Measurements from ENCODE around the gene NLRC3. TPM values are rescaled to one million over a fixed set of nuclear protein-coding genes. Genes with fewer than 3 reads are reported as not detected.
A peak's percentile ranks its signal among the peaks of the same experiment; 100 is the strongest.
"Not testable (repeated sequence)": the region's sequence is repeated elsewhere in the genome, so short reads cannot be mapped to it uniquely, and the experiment has no call there.

The NLRC3 gene
- total RNA-seq, result 10 to 100 TPM; 24.6 to 26.2 TPM

- H3K27ac Mint-ChIP-seq, result peak within 1 kb of the TSS; percentile 91 to 98
- ATAC-seq, result peak; percentile 16 to 34
Measured at GRCh38 chr16:3577302-3577752, at the start of gene NLRC3. Gene NLRC3 (minus strand): TSS chr16:3577403. CDS start chr16:3565036, 12,367 bp downstream.

GRCh38 chr16:3625911-3626732 lies 48.9 kb upstream of the NLRC3 start:
- peak; percentile 78 to 93 for ATAC-seq
- DNase-seq (ENCODE audit: low spot score in 2 of 2), result no peak
- H3K36me3 Mint-ChIP-seq, result no peaks in the 10 kb centered on the region
- H3K9me3 Mint-ChIP-seq, result no peaks in the 10 kb centered on the region
- peak overlapping the region; percentile 9 to 80 for H3K27ac Mint-ChIP-seq

More at GRCh38 chr16:3577302-3577752, at the start of gene NLRC3:
- H3K9me3 Mint-ChIP-seq, result no peaks in the 10 kb centered on the region
- DNase-seq (ENCODE audit: low spot score in 2 of 2), result peak in 1 of 2 donors; percentile 42
- H3K36me3 Mint-ChIP-seq, result peaks cover 11 to 14% of the 10 kb centered on the region in 2 donors

- no peaks in the 10 kb centered on the region for H3K36me3 Mint-ChIP-seq
- no peaks in the 10 kb centered on the region for H3K9me3 Mint-ChIP-seq
- no peak for DNase-seq (ENCODE audit: low spot score in 2 of 2)
- ATAC-seq, result no peak
- peak overlapping the region in 1 of 2 donors; percentile 80 for H3K27ac Mint-ChIP-seq
Measured at GRCh38 chr16:3625331-3625730, 48.1 kb upstream of the NLRC3 start.

- no peak for ATAC-seq
- no peak for DNase-seq (ENCODE audit: low spot score in 2 of 2)
- H3K9me3 Mint-ChIP-seq, result no peaks in the 10 kb centered on the region
- no peak overlapping the region for H3K27ac Mint-ChIP-seq
- no peaks in the 10 kb centered on the region for H3K36me3 Mint-ChIP-seq
Measured at GRCh38 chr16:3623642-3624041, 46.4 kb upstream of the NLRC3 start.

DNA sequence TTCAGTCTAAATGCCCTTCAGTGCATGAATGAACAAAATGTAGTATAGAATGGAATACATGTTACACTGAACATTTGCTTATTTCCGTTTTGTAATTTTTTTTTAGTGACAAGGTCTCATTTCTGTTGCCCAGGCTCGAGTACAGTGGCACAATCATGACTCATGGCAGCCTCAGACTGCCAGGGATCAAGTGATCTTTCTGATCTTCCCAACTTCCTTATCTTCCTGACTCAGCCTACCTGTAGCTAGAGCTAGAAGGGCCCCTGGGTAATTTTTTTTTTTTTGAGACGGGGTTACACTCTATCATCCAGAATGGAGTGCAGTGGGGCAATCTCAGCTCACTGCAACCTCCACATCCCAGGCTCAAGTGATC lies 41.6 kb upstream of the NLRC3 start:
- DNase-seq (ENCODE audit: low spot score in 2 of 2) (peak in 1 of 2 donors; percentile 37), ATAC-seq (peak in 1 of 2 donors; percentile 88)
- Mint-ChIP-seq H3K9me3 (no peaks in the 10 kb centered on the region), H3K27ac (no peak overlapping the region), H3K36me3 (peaks cover 0 to 15% of the 10 kb centered on the region in 2 donors)

DNA sequence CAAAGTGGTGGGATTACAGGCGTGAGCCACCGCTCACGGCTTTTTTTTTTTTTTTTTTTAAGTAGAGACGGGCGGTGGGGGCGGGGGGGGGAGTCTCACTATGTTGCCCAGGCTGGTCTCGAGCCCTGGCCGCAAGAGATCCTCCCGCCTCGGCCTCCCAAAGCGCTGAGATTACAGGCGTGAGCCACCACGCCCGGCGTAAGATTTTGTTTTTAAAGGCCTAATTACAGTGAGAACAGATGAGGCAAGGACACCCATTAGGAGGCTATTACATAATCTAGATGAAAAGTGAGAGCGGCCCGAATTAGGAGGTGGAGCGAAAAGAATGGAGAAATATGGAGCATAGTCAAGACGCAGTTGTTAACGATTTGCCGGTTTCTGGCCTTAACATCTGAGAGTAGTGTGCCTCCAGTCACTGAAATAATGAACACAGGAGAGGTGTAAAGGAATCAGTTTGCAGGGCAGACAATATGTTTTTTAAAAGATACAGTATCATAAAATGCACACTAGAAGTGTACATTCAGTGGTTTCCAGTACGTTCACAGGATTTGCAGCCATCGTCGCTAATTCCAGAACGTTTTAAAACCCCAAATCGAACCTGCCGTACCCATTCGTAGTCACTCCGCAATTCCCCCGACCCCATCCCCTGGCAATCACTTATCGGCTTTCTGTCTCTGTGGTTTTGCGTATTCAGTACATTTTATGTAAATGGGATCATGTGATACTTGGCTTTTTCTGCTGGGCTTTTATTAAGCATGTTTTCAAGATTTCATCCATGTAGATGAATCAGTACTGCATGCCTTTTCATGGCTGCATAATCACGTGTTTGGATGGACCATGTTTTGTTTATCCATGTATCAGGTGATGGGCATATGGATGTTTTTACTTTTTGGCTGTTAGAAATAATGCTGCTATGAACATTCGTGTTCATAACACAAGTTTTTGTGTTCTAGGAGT lies 35.6 kb upstream of the NLRC3 start:
- Mint-ChIP-seq H3K9me3 (no peaks in the 10 kb centered on the region), H3K27ac (peak overlapping the region; percentile 57 to 97), H3K36me3 (peaks cover 30 to 32% of the 10 kb centered on the region in 2 donors)
- DNase-seq (ENCODE audit: low spot score in 2 of 2), result peak in 1 of 2 donors; percentile 47
- ATAC-seq, result no peak

DNA sequence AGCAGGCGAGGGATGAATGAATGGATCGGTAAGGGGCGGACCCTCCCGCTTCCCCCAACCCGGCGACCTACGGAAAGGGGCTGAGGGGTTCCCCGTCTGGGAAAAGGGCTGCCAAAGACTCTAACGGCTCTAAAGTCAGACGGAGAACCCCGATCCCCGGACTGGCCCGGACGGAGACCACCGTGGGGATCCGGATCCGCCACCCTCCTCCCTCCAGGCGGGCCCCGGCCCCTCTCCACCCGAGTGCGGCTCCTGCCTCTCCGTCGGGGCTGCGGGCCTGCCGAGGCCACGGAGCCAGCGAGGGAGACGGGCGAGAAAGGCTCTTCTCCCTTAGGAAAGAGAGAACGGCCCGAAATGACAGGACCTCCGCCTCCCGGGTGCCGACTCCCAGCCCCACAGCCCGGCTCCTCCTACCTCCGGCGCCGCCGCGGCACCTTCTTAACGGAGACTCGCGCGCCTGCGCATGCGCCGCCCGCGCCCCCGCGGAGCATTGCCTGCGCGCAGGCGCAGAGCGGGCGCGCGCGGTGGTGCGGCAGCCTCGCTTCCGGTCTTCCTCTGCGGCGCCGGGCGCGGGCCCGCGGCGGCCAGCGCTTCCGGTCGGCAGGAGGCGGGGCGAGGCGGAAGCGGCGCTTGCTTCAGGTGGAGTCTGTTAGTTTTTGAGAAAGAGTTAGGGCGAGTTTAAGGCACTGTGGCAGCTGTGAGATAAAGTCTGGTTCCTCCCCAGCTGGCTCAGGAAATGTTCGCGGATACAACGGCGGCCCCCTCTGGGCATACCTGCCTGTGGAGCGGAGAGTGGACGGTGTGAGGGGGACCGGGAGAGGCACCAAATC lies 34.2 kb upstream of the NLRC3 start, which contains the start of gene SLX4:
Gene SLX4 (minus strand): TSS at position 461 of the 830 bp plus-strand sequence. CDS start 2,642 bp downstream, outside the sequence.
- peak; percentile 92 to 93 for ATAC-seq
- Mint-ChIP-seq H3K27ac (peak within 1 kb of the TSS; percentile 97 to 99), H3K36me3 (peaks cover 24 to 32% of the 10 kb centered on the region in 2 donors)

GRCh38 chr16:3610698-3611145 lies 33.5 kb upstream of the NLRC3 start:
- peak overlapping the region; percentile 45 to 97 for H3K27ac Mint-ChIP-seq
- ATAC-seq (no peak), DNase-seq (ENCODE audit: low spot score in 2 of 2) (no peak)
- peaks cover 24 to 32% of the 10 kb centered on the region in 2 donors for H3K36me3 Mint-ChIP-seq
- no peaks in the 10 kb centered on the region for H3K9me3 Mint-ChIP-seq

More for the DNA sequence above, 34.2 kb upstream of the NLRC3 start, which contains the start of gene SLX4:
- no peaks in the 10 kb centered on the region for H3K9me3 Mint-ChIP-seq
- DNase-seq (ENCODE audit: low spot score in 2 of 2), result peak; percentile 95 to 96

- peaks cover 19 to 32% of the 10 kb centered on the region in 2 donors for H3K36me3 Mint-ChIP-seq
- peak overlapping the region; percentile 45 to 97 for H3K27ac Mint-ChIP-seq
- H3K9me3 Mint-ChIP-seq, result no peaks in the 10 kb centered on the region
- ATAC-seq, result no peak
- no peak for DNase-seq (ENCODE audit: low spot score in 2 of 2)
Measured at GRCh38 chr16:3609895-3610697, 32.9 kb upstream of the NLRC3 start.

DNA sequence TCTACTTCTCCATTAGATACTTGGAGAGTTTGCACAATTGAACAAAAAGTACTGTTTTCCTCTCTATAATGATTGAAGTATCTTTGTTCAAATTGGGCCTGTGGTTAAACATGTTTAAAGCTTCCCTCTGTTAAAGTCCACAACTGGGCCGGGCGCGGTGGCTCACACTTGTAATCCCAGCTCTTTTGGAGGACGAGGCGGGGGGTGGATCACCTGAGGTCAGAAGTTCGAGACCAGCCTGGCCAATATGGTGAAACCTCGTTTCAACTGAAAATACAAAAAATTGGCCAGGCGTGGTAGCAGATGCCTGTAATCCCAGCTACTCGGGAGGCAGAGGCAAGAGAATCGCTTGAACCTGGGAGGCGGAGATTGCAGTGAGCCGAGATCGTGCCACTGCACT lies 31.8 kb upstream of the NLRC3 start:
- not testable (repeated sequence) for H3K9me3 Mint-ChIP-seq, ATAC-seq, H3K27ac Mint-ChIP-seq
- H3K36me3 Mint-ChIP-seq, result peaks cover 14 to 32% of the 10 kb centered on the region in 2 donors
- peak in 1 of 2 donors; percentile 33 for DNase-seq (ENCODE audit: low spot score in 2 of 2)

DNA sequence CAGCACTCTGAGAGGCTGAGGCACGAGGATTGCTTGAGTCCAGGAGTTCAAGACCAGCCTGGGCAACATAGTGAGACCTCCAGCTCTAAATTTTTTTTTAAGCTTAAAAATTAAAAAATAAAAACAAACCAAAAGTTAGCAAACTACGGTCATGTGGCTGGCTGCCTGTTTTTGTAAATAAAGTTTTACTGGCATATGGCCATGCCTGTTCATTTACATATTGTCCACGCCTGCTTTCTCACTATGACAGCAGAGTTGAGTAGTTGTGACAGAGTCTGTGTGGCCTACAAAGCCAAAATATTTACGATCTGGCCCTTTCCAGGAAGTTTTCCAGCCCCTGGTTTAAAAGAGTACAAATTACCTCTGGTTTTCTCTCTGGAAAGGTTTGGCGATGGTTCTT lies 30.9 kb upstream of the NLRC3 start:
- Mint-ChIP-seq H3K36me3 (peaks cover 10 to 34% of the 10 kb centered on the region in 2 donors), H3K27ac (no peak overlapping the region), H3K9me3 (no peaks in the 10 kb centered on the region)
- ATAC-seq, result no peak
- DNase-seq (ENCODE audit: low spot score in 2 of 2), result no peak

GRCh38 chr16:3607634-3608033 lies 30.4 kb upstream of the NLRC3 start:
- no peak for ATAC-seq
- Mint-ChIP-seq H3K36me3 (peaks cover 8 to 30% of the 10 kb centered on the region in 2 donors), H3K9me3 (no peaks in the 10 kb centered on the region), H3K27ac (no peak overlapping the region)
- no peak for DNase-seq (ENCODE audit: low spot score in 2 of 2)

DNA sequence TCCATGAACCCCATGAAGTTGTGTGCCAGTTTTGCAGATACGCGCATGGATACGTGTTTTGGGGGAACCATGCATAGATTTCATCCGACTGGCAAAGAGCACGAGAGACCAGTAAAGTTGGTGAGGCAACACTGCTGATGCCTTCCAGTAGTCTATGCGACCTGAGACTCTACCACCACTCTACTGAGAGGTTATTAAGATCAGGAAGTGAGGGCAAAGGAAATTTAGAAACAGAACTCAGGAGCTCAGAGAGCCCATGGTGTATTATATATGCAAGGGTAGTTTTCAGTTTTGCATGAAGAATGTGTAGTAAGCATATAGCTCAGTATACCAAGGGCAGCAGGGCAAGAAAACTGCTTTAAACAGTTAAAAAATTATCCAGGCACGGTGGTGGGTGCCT lies 30.0 kb upstream of the NLRC3 start:
- Mint-ChIP-seq H3K36me3 (peaks cover 8 to 27% of the 10 kb centered on the region in 2 donors), H3K9me3 (no peaks in the 10 kb centered on the region), H3K27ac (no peak overlapping the region)
- no peak for DNase-seq (ENCODE audit: low spot score in 2 of 2)
- ATAC-seq, result no peak

GRCh38 chr16:3606441-3606840 lies 29.2 kb upstream of the NLRC3 start:
- Mint-ChIP-seq H3K27ac (no peak overlapping the region), H3K9me3 (no peaks in the 10 kb centered on the region), H3K36me3 (peaks cover 2 to 26% of the 10 kb centered on the region in 2 donors)
- peak in 1 of 2 donors; percentile 14 for DNase-seq (ENCODE audit: low spot score in 2 of 2)
- no peak for ATAC-seq

DNA sequence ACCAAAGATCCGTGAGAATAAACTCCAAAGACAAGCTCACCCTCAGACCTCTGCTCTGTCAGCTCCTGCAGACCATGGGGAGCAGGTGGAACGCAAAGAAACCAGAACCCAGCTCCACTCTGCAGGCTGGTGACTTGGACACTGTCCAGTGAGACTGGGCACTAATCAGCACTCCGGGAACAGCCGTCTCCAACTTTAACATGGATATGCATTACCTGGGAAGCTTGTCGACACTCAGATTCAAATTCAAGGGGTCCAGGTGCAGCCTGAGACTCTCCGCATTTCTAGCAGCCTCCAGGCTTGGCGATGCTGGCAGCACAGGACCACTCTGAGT lies 25.1 kb upstream of the NLRC3 start:
- Mint-ChIP-seq H3K27ac (no peak overlapping the region), H3K9me3 (no peaks in the 10 kb centered on the region), H3K36me3 (peaks cover 17 to 33% of the 10 kb centered on the region in 2 donors)
- DNase-seq (ENCODE audit: low spot score in 2 of 2) (no peak), ATAC-seq (no peak)

Data from activated naive CD4-positive, alpha-beta T cell treated with anti-CD3 and anti-CD28 coated beads, Interleukin-2, amount 50 U/mL, for 72 hours (primary cell).